ENCODE measurements around the gene DACT2.

- TF ChIP-seq CTCF (IDR thresholded peaks at IDR 0.05): no peak
- TF ChIP-seq POLR2A (IDR thresholded peaks at IDR 0.05): no peak
Observed at GRCh38 chr6:168279403-168279935, 40.1 kb downstream of the DACT2 start.

Data from suprapubic skin (tissue), 3 donors.